A549 (cell line): ENCODE data around the gene UBB. TPM values are rescaled to one million over a fixed set of nuclear protein-coding genes. Genes with fewer than 3 reads are reported as not detected.
A peak's percentile ranks its signal among the peaks of the same experiment; 100 is the strongest.

ENCODE experiments used
- ATAC-seq, 2 experiments: fragments of 200-7000 bp in 1 of 2; fragments of >200 bp in 1 of 2; cut with Nextera tagmentation in 1 of 2; cut with Tn5 transposase in 1 of 2; 3 replicates each; pipeline versions ENCODE4 v1.8.0 to v1.9.1; 2018 to 2020; ENCODE audit warnings: mild to moderate bottlenecking in 1 of 2, moderate library complexity in 1 of 2
- CTCF ChIA-PET: fragments of 300-600 bp; sonication (Branson Sonifier 250); formaldehyde crosslinking; extraction: SDS; loops from one replicate; lab custom pipeline; 2021; ENCODE audit warnings: antibody characterized with exemption, inconsistent platforms; lab: Yijun Ruan, JAX
- POLR2A ChIA-PET: fragments of 350-600 bp; formaldehyde crosslinking; extraction: SDS; loops from one replicate; lab custom pipeline; 2021; ENCODE audit warnings: antibody characterized with exemption, inconsistent platforms; lab: Yijun Ruan, JAX
- DNase-seq, 2 experiments: peaks; one replicate each; pipeline versions ENCODE4 v3.0.0 to v3.0.0-alpha.2; 2011 to 2016; ENCODE audit warnings: low read depth in 1 of 2, low spot score in 1 of 2
- FAIRE-seq: peaks from 2 replicates; lab custom pipeline; 2011; peaks lifted over from hg19 to GRCh38; lab: Jason Lieb, UNC
- H3K27ac ChIP-seq, 2 experiments: fragments of >200 bp; sonication (Bioruptor Twin); formaldehyde crosslinking; 3 replicates each; pipeline ENCODE4 v1.5.1; 2016 to 2017
- H3K4me1 ChIP-seq: fragments of >200 bp; sonication (Bioruptor Twin); formaldehyde crosslinking; 3 replicates; pipeline ENCODE4 v1.6.1; 2016
- H3K4me2 ChIP-seq: fragments of >200 bp; sonication (Bioruptor Twin); formaldehyde crosslinking; 3 replicates; pipeline ENCODE4 v1.6.1; 2016
- H3K4me3 ChIP-seq: fragments of >200 bp; sonication (Bioruptor Twin); formaldehyde crosslinking; 3 replicates; pipeline ENCODE4 v1.5.1; 2016
- H3K9me3 ChIP-seq: fragments of >200 bp; sonication (Bioruptor Twin); formaldehyde crosslinking; 3 replicates; pipeline ENCODE4 v1.6.1; 2016
- BHLHE40 ChIP-seq: IDR thresholded peaks from 2 replicates; pipeline ENCODE4 v1.6.1; 2012; ENCODE audit warnings: low read depth, low read length, inconsistent platforms
- CBX8 ChIP-seq: fragments of 200-600 bp; sonication (generic); IDR thresholded peaks from 2 replicates; pipeline ENCODE4 v1.6.1; 2016
- EHMT2 ChIP-seq: fragments of 200-600 bp; sonication (generic); IDR thresholded peaks from 2 replicates; pipeline ENCODE4 v1.6.1; 2016; ENCODE audit warnings: antibody characterized with exemption, low read depth, mild to moderate bottlenecking, moderate library complexity
- EP300 ChIP-seq, 2 experiments: fragments of >200 bp; sonication (Bioruptor Twin); formaldehyde crosslinking; IDR thresholded peaks; 2 replicates in 1 of 2; 3 replicates in 1 of 2; pipeline ENCODE4 v1.6.1; 2016 to 2017
- ESRRA ChIP-seq: fragments of 150-350 bp; IDR thresholded peaks from 2 replicates; pipeline ENCODE4 v1.6.1; 2014; ENCODE audit warnings: mild to moderate bottlenecking, low read length, borderline replicate concordance
- FOSL2 ChIP-seq, 2 experiments: fragments of 450-650 bp in 1 of 2; fragments of >200 bp in 1 of 2; sonication (Bioruptor Twin) in 1 of 2; formaldehyde crosslinking; IDR thresholded peaks; 2 replicates each; pipeline versions ENCODE4 v1.5.0 to v1.6.1; 2016 to 2020; ENCODE audit warnings: mild to moderate bottlenecking in 1 of 2, moderate library complexity in 1 of 2
- HOXB13 ChIP-seq: fragments of 250-450 bp; sonication (Bioruptor Pico); IDR thresholded peaks from 2 replicates; pipeline ENCODE4 v1.5.0; 2020; ENCODE audit warnings: low read depth, mild to moderate bottlenecking, moderate library complexity
- HOXB5 ChIP-seq: fragments of 250-450 bp; sonication (Bioruptor Pico); IDR thresholded peaks from 2 replicates; pipeline ENCODE4 v1.5.0; 2020; ENCODE audit warnings: mild to moderate bottlenecking, moderate library complexity
- KDM1A ChIP-seq: fragments of 200-600 bp; sonication (generic); IDR thresholded peaks from 2 replicates; pipeline ENCODE4 v1.6.1; 2016; ENCODE audit warnings: low read depth, mild to moderate bottlenecking
- KDM5A ChIP-seq: fragments of 200-600 bp; sonication (generic); IDR thresholded peaks from 2 replicates; pipeline ENCODE4 v1.6.1; 2016; ENCODE audit warnings: antibody characterized with exemption, mild to moderate bottlenecking
- MAX ChIP-seq: IDR thresholded peaks from 2 replicates; pipeline ENCODE4 v1.6.1; 2012
- NPAS2 ChIP-seq: fragments of 250-450 bp; sonication (Bioruptor Pico); IDR thresholded peaks from 2 replicates; pipeline ENCODE4 v1.8.0; 2022; ENCODE audit warnings: mild to moderate bottlenecking, moderate library complexity, borderline replicate concordance
- NR3C1 ChIP-seq: fragments of >200 bp; sonication (Bioruptor Twin); formaldehyde crosslinking; IDR thresholded peaks from 3 replicates; pipeline ENCODE4 v1.6.1; 2017
- RAD21 ChIP-seq, 2 experiments: fragments of >200 bp in 1 of 2; sonication (Bioruptor Twin) in 1 of 2; formaldehyde crosslinking in 1 of 2; IDR thresholded peaks in 1 of 2; conservative IDR thresholded peaks in 1 of 2; 2 replicates in 1 of 2; 3 replicates in 1 of 2; pipeline ENCODE4 v1.6.1; 2012 to 2018; ENCODE audit warnings: inconsistent platforms in 1 of 2
- RNF2 ChIP-seq: fragments of 200-600 bp; sonication (generic); IDR thresholded peaks from 2 replicates; pipeline ENCODE4 v1.6.1; 2016; ENCODE audit warnings: low read depth, mild to moderate bottlenecking, antibody characterized with exemption, moderate library complexity, borderline replicate concordance
- TFCP2L1 ChIP-seq: fragments of 250-450 bp; sonication (Bioruptor Pico); IDR thresholded peaks from 2 replicates; pipeline ENCODE4 v1.5.0; 2021; ENCODE audit warnings: mild to moderate bottlenecking
- TP53 ChIP-seq: fragments of 250-450 bp; sonication (Bioruptor Pico); IDR thresholded peaks from 2 replicates; pipeline ENCODE4 v1.5.0; 2021; ENCODE audit warnings: mild to moderate bottlenecking, moderate library complexity
- ZC3H11A ChIP-seq: fragments of 450-650 bp; IDR thresholded peaks from 2 replicates; pipeline ENCODE4 v1.6.1; 2014; ENCODE audit warnings: antibody characterized with exemption, mild to moderate bottlenecking
- ZNF302 ChIP-seq: fragments of 250-450 bp; sonication (Bioruptor Pico); IDR thresholded peaks from 2 replicates; pipeline ENCODE4 v1.9.0; 2021; ENCODE audit warnings: inconsistent platforms, mild to moderate bottlenecking, moderate library complexity
- ZSCAN20 ChIP-seq: fragments of 250-450 bp; sonication (Bioruptor Pico); IDR thresholded peaks from 2 replicates; pipeline ENCODE4 v1.8.0; 2022; ENCODE audit warnings: mild to moderate bottlenecking, moderate library complexity
- WGBS: methylation state at CpG from one replicate; pipeline ENCODE4 v1.1.6; 2017; ENCODE audit errors: missing lambda C conversion rate; 5-methylcytosine and 5-hydroxymethylcytosine counted together
- polyA plus RNA-seq, 4 experiments: library from polyadenylated mRNA; depleted of rRNA in 3 of 4; stranded (reverse); fragments of >200 nt; fragmentation: RNase III in 1 of 4; extraction: RNeasy Plus Mini Kit Qiagen cat#74134 plus additional on column Dnase treatment in 1 of 4; gene quantifications; 2 replicates in 3 of 4; 3 replicates in 1 of 4; pipeline ENCODE4 v1.2.3, GENCODE V29; 2011 to 2017
- TF ChIP-seq, protein P1 (sequence below): fragments of 150-350 bp; IDR thresholded peaks from 2 replicates; pipeline ENCODE4 v1.6.1; 2014; ENCODE audit warnings: low read depth, mild to moderate bottlenecking, low read length
- TF ChIP-seq, protein P2 (sequence below): fragments of >200 bp; sonication (Bioruptor Twin); formaldehyde crosslinking; IDR thresholded peaks from 3 replicates; pipeline ENCODE4 v1.6.1; 2016
- TF ChIP-seq, protein P3 (sequence below): IDR thresholded peaks from 2 replicates; pipeline ENCODE4 v1.6.1; 2012; ENCODE audit warnings: low read depth, borderline replicate concordance
- TF ChIP-seq, protein P4 (sequence below): fragments of >200 bp; sonication (Bioruptor Twin); formaldehyde crosslinking; IDR thresholded peaks from 2 replicates; pipeline ENCODE4 v1.6.1; 2016

Gene UBB
- polyA plus RNA-seq, 2 of the 4 experiments (the other 2 are of a cell fraction), result 2,404 to 2,851 TPM

DNA sequence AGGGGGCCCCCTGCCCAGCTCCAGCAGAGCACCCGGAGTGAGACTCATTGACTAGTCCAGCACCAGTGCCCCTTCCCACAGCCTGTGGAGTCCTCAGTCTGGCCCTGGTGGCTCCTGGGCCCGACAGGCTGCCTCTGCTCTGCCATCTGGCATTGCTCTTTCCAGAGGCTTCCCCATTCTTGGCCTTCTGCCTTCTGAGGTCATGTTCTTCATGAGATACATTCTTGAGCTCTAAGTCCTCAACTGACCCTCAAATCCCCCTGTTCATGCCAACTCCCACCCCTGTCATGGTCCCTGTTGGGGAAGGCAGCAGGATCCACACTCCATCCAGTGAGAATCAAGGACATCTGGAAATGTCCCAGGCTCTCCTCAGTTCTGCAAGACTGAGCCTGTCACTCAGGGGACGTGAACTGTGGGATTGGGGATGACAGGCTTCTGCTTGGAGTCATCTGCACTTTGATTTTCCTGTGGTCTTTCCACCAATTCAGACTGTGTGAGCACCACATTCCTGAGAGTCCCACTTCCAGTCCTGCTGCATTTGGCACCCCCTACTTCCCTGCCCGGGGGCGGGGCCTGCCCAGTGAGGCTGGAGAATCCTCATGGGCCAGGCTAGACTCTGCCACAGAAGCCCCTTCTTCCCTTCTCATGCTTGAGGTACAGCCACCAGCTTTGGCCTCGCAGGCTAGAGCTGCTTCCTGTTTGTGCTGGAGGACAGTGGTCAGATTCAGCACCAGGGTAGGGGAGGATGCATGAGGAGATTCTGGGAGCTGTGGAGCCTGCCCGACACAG is 37.2 kb downstream of the UBB start:
- Histone ChIP-seq H3K27ac (peak overlapping the region; percentile 32 to 83), H3K4me1 (peaks cover 22% of the 10 kb centered on the region), H3K4me3 (no peak overlapping the region), H3K4me2 (peak overlapping the region; percentile 54; the same call in 1 of the 3 replicates), H3K9me3 (no peaks in the 10 kb centered on the region)
- ATAC-seq (peak in 1 of 2 experiments; percentile 12; a peak in 3 of 6 replicates), DNase-seq (no peak), FAIRE-seq (no peak)
- CTCF ChIA-PET, result interaction anchor here (0.7 to 7.4 kb wide), 12 partner anchors 9 to 473 kb away, joined by 3 to 69 read pairs (median 4); partner anchors contain the start of gene ADORA2B
- 89% methylated on average over 7 of the region's 7 CpGs for WGBS
- TF ChIP-seq RAD21 (conservative IDR thresholded peaks at IDR 0.05 in 1 of 2, IDR thresholded peaks at IDR 0.05 in 1 of 2) (no peak), NPAS2 (CRISPR knock-in tag) (no peak), EP300 (IDR thresholded peaks at IDR 0.05) (no peak), ESRRA (no peak), HOXB13 (CRISPR knock-in tag) (no peak), HOXB5 (no peak), CBX8 (no peak), NR3C1 (no peak), ZSCAN20 (CRISPR knock-in tag) (no peak), RNF2 (no peak), KDM5A (no peak), TFCP2L1 (CRISPR knock-in tag) (no peak)
- TF ChIP-seq, protein P1, sequence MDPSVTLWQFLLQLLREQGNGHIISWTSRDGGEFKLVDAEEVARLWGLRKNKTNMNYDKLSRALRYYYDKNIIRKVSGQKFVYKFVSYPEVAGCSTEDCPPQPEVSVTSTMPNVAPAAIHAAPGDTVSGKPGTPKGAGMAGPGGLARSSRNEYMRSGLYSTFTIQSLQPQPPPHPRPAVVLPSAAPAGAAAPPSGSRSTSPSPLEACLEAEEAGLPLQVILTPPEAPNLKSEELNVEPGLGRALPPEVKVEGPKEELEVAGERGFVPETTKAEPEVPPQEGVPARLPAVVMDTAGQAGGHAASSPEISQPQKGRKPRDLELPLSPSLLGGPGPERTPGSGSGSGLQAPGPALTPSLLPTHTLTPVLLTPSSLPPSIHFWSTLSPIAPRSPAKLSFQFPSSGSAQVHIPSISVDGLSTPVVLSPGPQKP, result no peak
- POLR2A ChIA-PET, result interaction anchor here (1.5 to 3.0 kb wide), 2 partner anchors 21 to 37 kb away, joined by 5 to 15 read pairs; partner anchors contain the start of gene UBB

GRCh38 chr17:16418685-16419068 is 37.8 kb downstream of the UBB start:
- H3K9me3 ChIP-seq, result no peaks in the 10 kb centered on the region
- POLR2A ChIA-PET, result interaction anchor here (0.5 to 1.6 kb wide), 3 partner anchors 20 to 127 kb away, joined by 3 to 16 read pairs (median 12); partner anchors contain the start of gene UBB
- no peak for DNase-seq
- H3K4me3 ChIP-seq, result no peak overlapping the region
- peaks cover 22% of the 10 kb centered on the region for H3K4me1 ChIP-seq
- CTCF ChIA-PET, result interaction anchor here (0.8 to 7.4 kb wide), 7 partner anchors 9 to 474 kb away, joined by 3 to 69 read pairs (median 5); partner anchors contain the start of gene ADORA2B
- peak in 1 of 2 experiments; percentile 3; a peak in 1 of 6 replicates for ATAC-seq
- peak overlapping the region; percentile 32 to 83 for H3K27ac ChIP-seq
- WGBS, result 45% methylated on average over 2 of the region's 2 CpGs
- H3K4me2 ChIP-seq, result peak overlapping the region; percentile 54
- TF ChIP-seq, protein P2, sequence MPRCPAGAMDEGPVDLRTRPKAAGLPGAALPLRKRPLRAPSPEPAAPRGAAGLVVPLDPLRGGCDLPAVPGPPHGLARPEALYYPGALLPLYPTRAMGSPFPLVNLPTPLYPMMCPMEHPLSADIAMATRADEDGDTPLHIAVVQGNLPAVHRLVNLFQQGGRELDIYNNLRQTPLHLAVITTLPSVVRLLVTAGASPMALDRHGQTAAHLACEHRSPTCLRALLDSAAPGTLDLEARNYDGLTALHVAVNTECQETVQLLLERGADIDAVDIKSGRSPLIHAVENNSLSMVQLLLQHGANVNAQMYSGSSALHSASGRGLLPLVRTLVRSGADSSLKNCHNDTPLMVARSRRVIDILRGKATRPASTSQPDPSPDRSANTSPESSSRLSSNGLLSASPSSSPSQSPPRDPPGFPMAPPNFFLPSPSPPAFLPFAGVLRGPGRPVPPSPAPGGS, result no peak
- no peak for TF ChIP-seq BHLHE40
- TF ChIP-seq ZC3H11A, result no peak
- no peak for TF ChIP-seq FOSL2 (IDR thresholded peaks at IDR 0.05)
- TF ChIP-seq FOSL2 (CRISPR knock-in tag; IDR thresholded peaks at IDR 0.05), result no peak
- TF ChIP-seq, protein P3, sequence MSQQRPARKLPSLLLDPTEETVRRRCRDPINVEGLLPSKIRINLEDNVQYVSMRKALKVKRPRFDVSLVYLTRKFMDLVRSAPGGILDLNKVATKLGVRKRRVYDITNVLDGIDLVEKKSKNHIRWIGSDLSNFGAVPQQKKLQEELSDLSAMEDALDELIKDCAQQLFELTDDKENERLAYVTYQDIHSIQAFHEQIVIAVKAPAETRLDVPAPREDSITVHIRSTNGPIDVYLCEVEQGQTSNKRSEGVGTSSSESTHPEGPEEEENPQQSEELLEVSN, result no peak
- TF ChIP-seq KDM1A, result no peak
- no peak for TF ChIP-seq EHMT2
- TF ChIP-seq MAX, result no peak
- TF ChIP-seq, protein P4, sequence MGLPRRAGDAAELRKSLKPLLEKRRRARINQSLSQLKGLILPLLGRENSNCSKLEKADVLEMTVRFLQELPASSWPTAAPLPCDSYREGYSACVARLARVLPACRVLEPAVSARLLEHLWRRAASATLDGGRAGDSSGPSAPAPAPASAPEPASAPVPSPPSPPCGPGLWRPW, result no peak
- no peak for TF ChIP-seq HOXB13 (CRISPR knock-in tag)
- no peak for TF ChIP-seq TP53
- no peak for TF ChIP-seq ZNF302 (CRISPR knock-in tag)
- TF ChIP-seq ZSCAN20 (CRISPR knock-in tag), result no peak
- FAIRE-seq, result no peak
